Embryonic facial prominence (tissue), 1 donor: ENCODE measurements around the gene GPR132.
"Not testable (repeated sequence)": the region's sequence is repeated elsewhere in the genome, so short reads cannot be mapped to it uniquely, and the experiment has no call there.

ENCODE experiments used
- DNase-seq: peaks from one replicate; pipeline ENCODE4 v3.0.0-alpha.2; 2016; ENCODE audit errors: extremely low spot score

Gene GPR132

GRCh38 chr14:105042813-105043212 lies 22.4 kb downstream of the GPR132 start:
- no peak for DNase-seq

DNA sequence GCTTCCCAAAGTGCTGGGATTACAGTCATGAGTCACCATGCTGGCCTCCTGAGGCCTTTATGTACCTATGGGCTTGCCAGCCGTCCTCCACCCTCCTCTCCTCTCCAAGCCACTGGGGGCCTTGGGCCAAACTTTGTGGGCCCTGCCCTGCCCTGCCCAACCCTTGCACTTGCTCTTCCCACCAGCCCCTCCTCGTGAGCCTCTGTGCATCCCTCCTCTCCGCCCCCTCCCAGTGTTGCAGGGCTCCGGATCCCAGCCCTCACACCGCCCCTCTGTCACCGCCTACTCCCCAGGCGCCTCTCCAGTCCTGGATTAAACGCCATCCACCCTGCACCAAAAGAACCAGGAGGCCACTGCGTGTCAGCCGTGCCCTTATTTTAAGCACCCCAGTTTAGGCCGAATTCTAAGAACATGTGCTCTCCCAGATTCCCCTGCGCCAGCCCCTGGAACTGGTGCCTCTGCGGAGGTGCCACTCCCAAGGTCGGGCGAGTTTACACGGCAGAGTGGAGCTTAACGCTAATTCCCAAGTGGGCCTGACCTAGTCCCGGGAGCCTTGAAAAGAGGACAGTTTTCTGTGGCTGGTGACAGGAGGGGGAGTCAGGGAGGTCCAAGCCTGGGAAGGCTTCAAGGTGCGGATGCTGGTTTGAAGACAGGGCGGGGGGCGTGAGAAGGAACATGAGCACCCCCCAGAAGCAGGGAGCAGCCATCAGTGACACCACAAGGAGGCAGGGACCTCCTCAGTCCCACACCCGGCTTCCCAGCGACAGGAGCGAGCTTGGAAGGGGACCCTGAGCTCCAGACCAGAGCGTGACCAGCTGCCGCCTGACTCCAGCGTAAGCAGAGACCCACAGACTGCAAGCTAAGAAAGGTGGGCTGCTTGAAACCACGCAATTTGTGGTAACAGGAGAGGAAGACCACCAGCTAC lies 23.1 kb downstream of the GPR132 start:
- no peak for DNase-seq

GRCh38 chr14:105039458-105040205 lies 25.6 kb downstream of the GPR132 start:
- DNase-seq, result no peak

DNA sequence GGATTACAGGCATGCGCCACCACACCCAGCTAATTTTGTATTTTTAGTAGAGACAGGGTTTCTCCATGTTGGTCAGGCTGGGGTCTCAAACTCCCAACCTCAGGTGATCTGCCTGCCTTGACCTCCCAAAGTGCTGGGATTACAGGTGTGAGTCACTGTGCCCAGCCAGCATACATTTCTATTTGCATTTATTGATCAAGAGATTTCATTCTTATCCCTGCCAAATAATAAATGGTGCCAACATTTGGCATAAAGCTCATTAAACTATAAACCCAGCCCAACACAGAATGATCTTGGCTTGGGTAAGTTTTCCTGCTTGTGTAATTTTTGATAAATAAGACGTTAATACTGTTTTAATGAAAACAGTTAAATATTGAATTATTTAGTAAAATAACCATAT lies 29.6 kb downstream of the GPR132 start:
- DNase-seq, result not testable (repeated sequence)

GRCh38 chr14:105034315-105035039 lies 30.8 kb downstream of the GPR132 start:
- DNase-seq, result no peak

- DNase-seq, result not testable (repeated sequence)
Observed at GRCh38 chr14:105033412-105033900, 31.8 kb downstream of the GPR132 start.

- DNase-seq, result not testable (repeated sequence)
Observed at GRCh38 chr14:105032451-105032901, 32.8 kb downstream of the GPR132 start.

GRCh38 chr14:105030836-105031396 lies 34.3 kb downstream of the GPR132 start:
- DNase-seq, result no peak

- no peak for DNase-seq
Observed at GRCh38 chr14:105030194-105030593, 35.0 kb downstream of the GPR132 start.

DNA sequence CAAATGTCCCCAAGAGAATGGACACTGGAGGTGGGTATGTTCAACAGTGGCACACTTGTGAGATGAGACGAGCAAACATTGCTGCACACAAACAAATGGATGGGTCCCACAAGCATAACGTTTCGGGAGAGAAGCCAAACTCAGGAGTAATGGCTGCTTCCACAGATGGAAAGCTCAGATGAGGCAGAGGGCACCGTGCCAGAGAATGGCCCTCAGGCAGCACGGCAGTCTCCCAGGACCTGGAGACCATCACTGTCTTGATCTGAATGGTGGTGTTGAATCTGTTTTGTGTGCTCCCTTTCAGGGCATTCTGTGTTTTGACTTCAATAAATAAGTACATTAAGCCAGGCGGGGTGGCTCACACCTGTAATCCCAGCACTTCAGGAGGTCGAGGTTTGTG lies 35.8 kb downstream of the GPR132 start:
- no peak for DNase-seq

DNA sequence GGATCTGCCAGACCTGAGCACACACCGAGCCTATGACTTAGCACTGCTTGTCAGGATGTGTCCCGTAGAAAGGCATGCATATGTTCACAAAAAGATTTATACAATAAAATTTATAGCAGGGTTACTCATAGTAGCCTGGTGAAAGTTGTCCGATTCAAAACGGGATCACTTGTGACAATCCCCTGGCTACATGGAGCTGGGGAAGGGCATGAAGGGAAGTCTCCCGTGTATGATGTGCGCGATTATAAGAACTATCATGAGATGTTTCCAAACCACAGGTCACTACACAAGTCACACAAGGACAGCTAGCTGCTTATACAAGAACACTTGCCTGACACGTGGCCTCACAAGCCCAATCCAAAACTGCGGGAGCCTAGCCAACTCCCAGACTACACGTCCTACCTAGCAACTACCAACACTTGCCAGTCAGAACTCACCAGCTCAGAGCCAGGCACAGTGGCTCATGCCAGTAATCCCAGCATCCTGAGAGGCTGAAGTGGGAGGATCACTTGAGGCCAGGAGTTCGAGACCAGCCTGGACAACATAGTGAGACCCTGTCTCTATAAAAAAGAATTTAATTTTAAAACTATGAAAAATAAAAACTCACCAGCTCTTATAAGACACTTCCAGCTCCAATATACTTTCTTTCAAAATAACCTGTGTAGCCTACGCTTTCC lies 36.8 kb downstream of the GPR132 start:
- no peak for DNase-seq

DNA sequence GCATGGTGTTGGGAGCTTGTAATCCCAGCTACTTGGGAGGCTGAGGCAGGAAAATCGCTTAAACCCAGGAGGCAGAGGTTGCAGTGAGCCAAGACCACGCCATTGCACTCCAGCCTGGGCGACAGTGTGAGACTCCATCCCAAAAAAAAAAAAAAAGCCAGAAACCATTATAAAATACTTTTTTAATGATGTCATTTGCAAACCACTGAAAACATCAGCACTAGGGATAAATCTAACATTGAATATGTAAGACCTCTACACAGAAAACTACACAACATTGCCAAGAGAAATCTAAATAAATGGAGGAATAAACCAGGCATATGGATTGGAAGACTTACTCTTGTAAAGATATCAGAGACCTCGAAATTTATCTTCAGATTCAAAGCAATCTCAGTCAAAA lies 37.5 kb downstream of the GPR132 start:
- DNase-seq, result not testable (repeated sequence)

DNA sequence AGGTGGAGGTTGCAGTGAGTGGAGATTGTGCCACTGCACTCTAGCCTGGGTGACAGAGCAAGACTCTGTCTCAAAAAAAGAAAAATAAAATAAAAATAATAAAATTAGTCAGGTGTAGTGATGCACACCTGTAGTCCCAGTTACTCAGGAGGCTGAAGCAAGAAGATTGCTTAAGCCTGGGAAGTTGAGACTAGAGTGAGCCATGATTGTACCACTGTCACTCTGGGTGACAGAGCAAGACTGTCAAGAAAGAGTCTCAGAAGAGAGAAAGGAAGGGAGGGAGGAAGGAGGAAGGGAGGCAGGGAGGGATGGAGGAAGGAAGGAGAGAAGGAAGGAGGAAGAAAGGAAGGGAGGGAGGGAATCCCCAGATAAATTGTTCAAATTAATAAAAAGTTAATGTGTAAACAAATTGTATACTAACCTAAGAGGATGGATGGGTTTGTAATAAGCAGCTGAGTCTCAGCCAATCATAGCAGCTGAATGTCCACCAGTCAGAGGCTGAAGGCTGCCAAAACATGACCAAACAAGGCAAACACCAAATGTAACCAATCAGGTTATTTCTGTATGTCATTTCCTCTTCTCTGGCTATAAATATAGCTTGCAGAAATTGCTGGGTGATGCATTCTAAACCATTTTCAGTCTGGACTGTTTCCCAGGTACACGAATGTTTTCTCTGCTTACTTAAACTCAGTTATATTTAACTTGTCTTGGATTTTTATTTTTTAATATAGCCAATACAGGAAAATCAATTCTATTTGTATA lies 38.2 kb downstream of the GPR132 start:
- no peak for DNase-seq

GRCh38 chr14:105026033-105026785 lies 39.0 kb downstream of the GPR132 start:
- no peak for DNase-seq

GRCh38 chr14:105025429-105025828 lies 39.8 kb downstream of the GPR132 start:
- DNase-seq, result no peak

DNA sequence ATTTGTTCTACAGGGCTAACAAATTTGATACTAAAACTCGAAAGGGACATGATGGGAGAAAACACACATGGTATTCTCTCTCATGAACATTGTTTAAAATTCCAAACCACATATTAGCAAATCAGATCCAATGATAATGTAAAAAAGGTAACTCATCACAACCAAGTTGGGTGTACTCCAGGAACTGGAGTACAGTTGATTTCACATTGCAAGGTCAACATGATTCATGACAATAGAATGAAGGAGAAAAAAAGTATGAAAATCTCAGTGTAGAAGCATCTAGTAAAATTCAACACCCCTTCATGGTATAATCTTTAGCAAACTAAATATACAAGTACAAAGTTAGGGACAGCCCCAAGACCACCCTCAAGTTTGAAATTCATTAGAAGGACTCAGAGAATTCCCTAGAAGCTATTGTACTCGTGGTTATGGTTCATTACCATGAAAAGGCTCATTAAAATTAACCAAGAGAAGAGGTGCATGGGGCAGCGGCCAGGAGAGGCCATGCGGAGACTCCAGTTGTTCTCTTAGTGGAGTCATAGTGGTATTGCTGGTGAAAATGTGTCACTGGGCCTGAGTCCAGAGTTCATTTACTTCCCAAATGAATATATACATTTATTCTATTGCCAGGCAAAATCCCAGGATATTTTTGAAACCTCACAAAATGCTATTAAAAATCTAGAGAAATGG lies 41.3 kb downstream of the GPR132 start:
- no peak for DNase-seq

- no peak for DNase-seq
Observed at GRCh38 chr14:105023144-105023543, 42.1 kb downstream of the GPR132 start.

DNA sequence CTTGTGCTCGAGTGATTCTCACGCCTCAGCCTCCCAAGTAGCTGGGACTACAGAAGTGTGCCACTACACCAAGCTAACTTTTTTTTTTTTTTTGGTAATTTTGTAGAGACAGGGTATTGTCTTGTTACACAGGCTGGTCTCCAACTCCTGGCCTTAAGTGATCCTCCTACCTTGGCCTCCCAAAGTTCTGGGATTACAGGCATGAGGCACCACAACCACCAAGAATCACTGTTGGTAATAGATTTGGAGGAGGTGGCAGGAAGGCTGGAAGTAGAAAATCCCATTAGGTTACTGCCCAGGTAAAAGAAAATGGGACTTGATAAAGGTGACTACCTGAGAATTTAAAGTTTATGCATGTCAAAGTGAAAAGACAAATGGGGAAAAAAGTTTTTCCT lies 43.0 kb downstream of the GPR132 start:
- DNase-seq, result no peak
